IPS-18a (cell line): ENCODE results near the gene DUOX1.

Experiments used
- H3K27ac ChIP-seq: one replicate; pipeline ENCODE4 v1.5.1; 2013; ENCODE audit warnings: low read length
- H3K27me3 ChIP-seq: one replicate; pipeline ENCODE4 v1.6.1; 2013; ENCODE audit warnings: mild to moderate bottlenecking, low read length; ENCODE audit not compliant: control insufficient read depth, insufficient read depth
- H3K36me3 ChIP-seq: one replicate; pipeline ENCODE4 v1.6.1; 2013; ENCODE audit warnings: low read depth, low read length; ENCODE audit not compliant: control insufficient read depth
- H3K4me1 ChIP-seq: one replicate; pipeline ENCODE4 v1.6.1; 2013; ENCODE audit warnings: low read depth, low read length; ENCODE audit not compliant: control insufficient read depth
- H3K4me3 ChIP-seq: one replicate; pipeline ENCODE4 v1.5.1; 2013; ENCODE audit warnings: low read length
- H3K9ac ChIP-seq: one replicate; pipeline ENCODE4 v1.6.1; 2013; ENCODE audit warnings: mild to moderate bottlenecking, low read length, moderate library complexity
- H3K9me3 ChIP-seq: one replicate; pipeline ENCODE4 v1.6.1; 2013; ENCODE audit warnings: low read depth, low read length; ENCODE audit not compliant: control insufficient read depth

DUOX1 gene

DNA sequence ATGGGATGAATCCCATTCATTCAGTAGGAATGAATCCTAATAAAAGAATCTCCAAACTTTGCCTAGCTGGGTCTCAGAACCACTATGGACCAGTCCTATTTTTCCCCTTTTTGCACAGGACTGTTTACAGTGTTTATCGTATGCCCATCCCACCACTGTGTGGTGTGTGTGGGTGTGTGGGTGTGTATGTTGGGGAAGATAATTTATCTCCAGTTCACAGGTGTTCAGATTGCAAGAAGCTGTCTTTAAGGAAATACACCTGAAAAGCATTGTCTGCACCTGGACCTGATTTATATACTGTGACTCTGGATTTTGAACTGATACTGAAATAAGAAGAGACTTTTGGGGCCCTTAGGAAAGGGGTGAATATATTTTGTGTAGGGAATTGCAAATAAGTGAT is 82.7 kb downstream of the DUOX1 start:
- H3K36me3 ChIP-seq = no peaks in the 10 kb centered on the region
- H3K4me1 ChIP-seq = no peaks in the 10 kb centered on the region
- no peaks in the 10 kb centered on the region for H3K27me3 ChIP-seq
- H3K9ac ChIP-seq = no peak overlapping the region
- H3K27ac ChIP-seq = no peak overlapping the region
- H3K4me3 ChIP-seq = no peak overlapping the region
- H3K9me3 ChIP-seq = no peaks in the 10 kb centered on the region
